ENCODE measurements around the gene RXRA.

Gene RXRA

DNA sequence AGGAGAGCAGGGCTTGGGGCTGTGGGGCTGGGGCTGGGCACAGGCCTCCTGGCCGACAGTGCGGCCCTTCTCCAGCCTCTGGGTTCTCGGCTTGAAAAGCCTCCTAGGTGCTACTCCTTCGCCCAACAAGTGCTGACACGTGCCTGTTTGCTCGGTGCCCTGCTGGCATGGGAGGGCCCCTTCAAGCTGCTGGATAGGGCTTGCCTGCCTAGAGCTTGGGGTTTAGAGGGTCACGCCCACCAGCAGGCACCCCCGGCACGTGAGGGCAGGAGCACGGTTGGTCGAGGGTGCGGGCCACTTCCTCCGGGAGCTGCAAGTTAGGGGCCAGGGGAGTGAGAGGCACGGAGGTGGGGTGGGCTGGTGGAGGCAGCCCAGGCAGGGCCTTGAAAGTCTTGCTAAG, 106.2 kb downstream of the RXRA start:
- no peak overlapping the region for H3K4me2 ChIP-seq (ENCODE audit: low read length)
- H3K4me3 ChIP-seq (ENCODE audit: low read depth, low read length, poor library complexity, severe bottlenecking) = no peak overlapping the region
- no peak overlapping the region for H3K9ac ChIP-seq (ENCODE audit: low read length)
- H4K20me1 ChIP-seq (ENCODE audit: insufficient read depth, low read length) = no peaks in the 10 kb centered on the region
- H3F3A ChIP-seq (ENCODE audit: insufficient read depth, low read length) = no peaks in the 10 kb centered on the region
- no peaks in the 10 kb centered on the region for H3K9me3 ChIP-seq (ENCODE audit: low read length)
- peaks cover 5% of the 10 kb centered on the region; the same call in 1 of the 2 replicates for H3K27me3 ChIP-seq (ENCODE audit: insufficient read depth, low read length)
- no peak overlapping the region for H3K27ac ChIP-seq (ENCODE audit: low read depth, low read length, poor library complexity, severe bottlenecking)
- no peak overlapping the region for H2AFZ ChIP-seq (ENCODE audit: low read length)
- no peaks in the 10 kb centered on the region for H3K36me3 ChIP-seq (ENCODE audit: insufficient read depth, low read length)
- TF ChIP-seq EZH2 (IDR thresholded peaks at IDR 0.05; ENCODE audit: borderline replicate concordance, low read length) = no peak
- TF ChIP-seq, protein P1, sequence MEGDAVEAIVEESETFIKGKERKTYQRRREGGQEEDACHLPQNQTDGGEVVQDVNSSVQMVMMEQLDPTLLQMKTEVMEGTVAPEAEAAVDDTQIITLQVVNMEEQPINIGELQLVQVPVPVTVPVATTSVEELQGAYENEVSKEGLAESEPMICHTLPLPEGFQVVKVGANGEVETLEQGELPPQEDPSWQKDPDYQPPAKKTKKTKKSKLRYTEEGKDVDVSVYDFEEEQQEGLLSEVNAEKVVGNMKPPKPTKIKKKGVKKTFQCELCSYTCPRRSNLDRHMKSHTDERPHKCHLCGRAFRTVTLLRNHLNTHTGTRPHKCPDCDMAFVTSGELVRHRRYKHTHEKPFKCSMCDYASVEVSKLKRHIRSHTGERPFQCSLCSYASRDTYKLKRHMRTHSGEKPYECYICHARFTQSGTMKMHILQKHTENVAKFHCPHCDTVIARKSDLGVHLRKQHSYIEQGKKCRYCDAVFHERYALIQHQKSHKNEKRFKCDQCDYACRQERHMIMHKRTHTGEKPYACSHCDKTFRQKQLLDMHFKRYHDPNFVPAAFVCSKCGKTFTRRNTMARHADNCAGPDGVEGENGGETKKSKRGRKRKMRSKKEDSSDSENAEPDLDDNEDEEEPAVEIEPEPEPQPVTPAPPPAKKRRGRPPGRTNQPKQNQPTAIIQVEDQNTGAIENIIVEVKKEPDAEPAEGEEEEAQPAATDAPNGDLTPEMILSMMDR (IDR thresholded peaks at IDR 0.05; ENCODE audit: low read length) = no peak
- H3K9me2 ChIP-seq (ENCODE audit: low read depth, low read length) = no peaks in the 10 kb centered on the region
- H3K4me1 ChIP-seq (ENCODE audit: insufficient read depth, low read length, severe bottlenecking) = no peaks in the 10 kb centered on the region
- no peaks in the 10 kb centered on the region for H3K79me2 ChIP-seq (ENCODE audit: insufficient read depth, low read length)

DNA sequence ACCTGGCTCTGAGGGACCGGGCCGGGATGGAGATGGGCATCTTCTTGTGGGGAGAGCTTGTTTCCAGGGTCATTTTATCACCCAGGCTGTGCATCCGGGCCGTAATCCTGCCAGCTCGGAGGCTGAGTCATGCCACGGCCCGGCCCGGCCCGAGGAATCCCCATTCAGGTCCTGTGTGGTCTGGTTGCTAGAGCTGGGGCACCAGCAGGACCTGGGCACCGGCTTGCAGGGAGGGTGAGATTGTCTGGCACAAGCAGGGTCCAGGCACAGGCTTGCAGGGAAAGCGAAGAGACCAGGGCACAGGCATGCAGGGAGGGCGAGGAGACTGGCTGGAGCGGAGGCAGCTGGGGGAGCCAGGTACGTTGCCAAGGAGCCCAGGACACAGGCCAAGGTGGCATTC, 106.8 kb downstream of the RXRA start:
- H3K4me1 ChIP-seq (ENCODE audit: insufficient read depth, low read length, severe bottlenecking) = no peaks in the 10 kb centered on the region
- H3K9me3 ChIP-seq (ENCODE audit: low read length) = no peaks in the 10 kb centered on the region
- no peaks in the 10 kb centered on the region for H3K79me2 ChIP-seq (ENCODE audit: insufficient read depth, low read length)
- H3F3A ChIP-seq (ENCODE audit: insufficient read depth, low read length) = no peaks in the 10 kb centered on the region
- peaks cover 5% of the 10 kb centered on the region; the same call in 1 of the 2 replicates for H3K27me3 ChIP-seq (ENCODE audit: insufficient read depth, low read length)
- no peak overlapping the region for H2AFZ ChIP-seq (ENCODE audit: low read length)
- no peak overlapping the region for H3K27ac ChIP-seq (ENCODE audit: low read depth, low read length, poor library complexity, severe bottlenecking)
- TF ChIP-seq EZH2 (IDR thresholded peaks at IDR 0.05; ENCODE audit: borderline replicate concordance, low read length) = no peak
- TF ChIP-seq, protein P1 (IDR thresholded peaks at IDR 0.05; ENCODE audit: low read length) = no peak
- no peaks in the 10 kb centered on the region for H3K36me3 ChIP-seq (ENCODE audit: insufficient read depth, low read length)
- no peak overlapping the region for H3K4me3 ChIP-seq (ENCODE audit: low read depth, low read length, poor library complexity, severe bottlenecking)
- H3K9ac ChIP-seq (ENCODE audit: low read length) = no peak overlapping the region
- no peak overlapping the region for H3K4me2 ChIP-seq (ENCODE audit: low read length)
- no peaks in the 10 kb centered on the region for H3K9me2 ChIP-seq (ENCODE audit: low read depth, low read length)
- no peaks in the 10 kb centered on the region for H4K20me1 ChIP-seq (ENCODE audit: insufficient read depth, low read length)

DNA sequence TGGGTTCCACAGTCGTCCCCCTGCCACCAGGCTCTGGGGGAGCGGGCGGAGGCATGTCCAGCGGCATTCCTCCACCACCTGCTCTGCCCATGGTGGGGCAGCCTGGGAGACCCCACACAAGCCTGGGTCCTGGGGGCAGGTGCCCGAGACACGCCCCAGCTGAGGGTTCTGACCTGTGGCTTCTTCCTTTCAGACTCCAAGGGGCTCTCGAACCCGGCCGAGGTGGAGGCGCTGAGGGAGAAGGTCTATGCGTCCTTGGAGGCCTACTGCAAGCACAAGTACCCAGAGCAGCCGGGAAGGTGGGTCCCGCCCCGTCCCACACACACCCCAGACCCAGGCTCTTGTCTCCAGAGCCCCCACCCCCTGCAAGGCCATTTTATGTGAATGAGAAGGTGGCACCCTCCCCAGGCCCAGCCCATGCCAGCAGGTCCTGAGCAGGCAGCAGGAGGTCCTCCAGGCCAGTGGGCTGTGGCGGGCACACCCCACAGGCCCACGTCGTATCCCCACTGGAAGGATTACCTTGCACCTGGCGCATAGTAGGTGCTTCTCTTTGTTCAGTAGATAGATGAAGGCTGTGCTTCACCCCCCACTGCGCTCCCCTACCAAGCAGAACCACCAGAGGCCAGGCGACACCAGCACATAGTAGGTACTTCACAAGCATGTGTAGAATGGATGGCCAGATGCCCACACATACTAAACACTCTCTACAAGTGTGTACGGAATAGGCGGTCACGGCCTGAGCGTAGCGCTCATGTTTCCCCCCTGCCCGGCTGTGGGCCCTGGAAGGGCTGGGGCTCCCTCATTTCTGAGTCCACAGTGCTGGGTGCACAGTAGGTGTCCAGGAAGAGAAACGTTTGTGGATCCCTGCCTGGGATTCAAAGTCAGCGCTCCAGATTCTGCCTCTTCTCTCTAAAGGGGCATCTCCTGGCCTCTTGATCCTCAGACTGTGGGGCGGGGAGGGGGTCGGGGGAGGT, 107.9 kb downstream of the RXRA start:
- no peak overlapping the region for H3K9ac ChIP-seq (ENCODE audit: low read length)
- TF ChIP-seq, protein P1 (IDR thresholded peaks at IDR 0.05; ENCODE audit: low read length) = no peak
- no peak for TF ChIP-seq EZH2 (IDR thresholded peaks at IDR 0.05; ENCODE audit: borderline replicate concordance, low read length)
- H3K4me3 ChIP-seq (ENCODE audit: low read depth, low read length, poor library complexity, severe bottlenecking) = no peak overlapping the region
- no peak overlapping the region for H3K4me2 ChIP-seq (ENCODE audit: low read length)
- no peaks in the 10 kb centered on the region for H3F3A ChIP-seq (ENCODE audit: insufficient read depth, low read length)
- peaks cover 5% of the 10 kb centered on the region; the same call in 1 of the 2 replicates for H3K27me3 ChIP-seq (ENCODE audit: insufficient read depth, low read length)
- no peaks in the 10 kb centered on the region for H4K20me1 ChIP-seq (ENCODE audit: insufficient read depth, low read length)
- H2AFZ ChIP-seq (ENCODE audit: low read length) = no peak overlapping the region
- no peaks in the 10 kb centered on the region for H3K9me2 ChIP-seq (ENCODE audit: low read depth, low read length)
- H3K4me1 ChIP-seq (ENCODE audit: insufficient read depth, low read length, severe bottlenecking) = no peaks in the 10 kb centered on the region
- H3K79me2 ChIP-seq (ENCODE audit: insufficient read depth, low read length) = no peaks in the 10 kb centered on the region
- no peak overlapping the region for H3K27ac ChIP-seq (ENCODE audit: low read depth, low read length, poor library complexity, severe bottlenecking)
- H3K9me3 ChIP-seq (ENCODE audit: low read length) = no peaks in the 10 kb centered on the region
- H3K36me3 ChIP-seq (ENCODE audit: insufficient read depth, low read length) = no peaks in the 10 kb centered on the region
